Calu3 (cell line): ENCODE results near the gene DNAJC4. TPM values are rescaled to one million over a fixed set of nuclear protein-coding genes. Genes with fewer than 3 reads are reported as not detected.

Experiments
- BruUV-seq: library from RNA; stranded (reverse); fragments of 400-500 nt; replicated peaks from 2 replicates; lab custom pipeline; 2021; lab: Mats Ljungman, UMichigan
- CTCF ChIA-PET: fragments of 300-600 bp; sonication (Branson Sonifier 250); formaldehyde crosslinking; loops from one replicate; lab custom pipeline; 2022; ENCODE audit warnings: antibody characterized with exemption; lab: Charles Lee
- DNase-seq: peaks from one replicate; pipeline ENCODE4 v3.0.0; 2022
- H3K27ac Mint-ChIP-seq: one replicate; pipeline ENCODE4 v1.8.0; 2022; ENCODE audit warnings: mixed read lengths; ENCODE audit not compliant: unreplicated experiment
- H3K27me3 Mint-ChIP-seq: one replicate; pipeline ENCODE4 v1.8.0; 2022; ENCODE audit warnings: mixed read lengths; ENCODE audit not compliant: unreplicated experiment
- H3K36me3 Mint-ChIP-seq: one replicate; pipeline ENCODE4 v1.8.0; 2022; ENCODE audit warnings: mild to moderate bottlenecking, moderate library complexity, mixed read lengths; ENCODE audit not compliant: insufficient read depth, unreplicated experiment
- H3K4me1 Mint-ChIP-seq: one replicate; pipeline ENCODE4 v1.8.0; 2022; ENCODE audit warnings: mild to moderate bottlenecking, low read depth, mixed read lengths; ENCODE audit not compliant: unreplicated experiment
- H3K4me3 Mint-ChIP-seq: one replicate; pipeline ENCODE4 v1.8.0; 2022; ENCODE audit warnings: mild to moderate bottlenecking, low read depth, moderate library complexity, mixed read lengths; ENCODE audit not compliant: unreplicated experiment
- H3K9me3 Mint-ChIP-seq: one replicate; pipeline ENCODE4 v1.8.0; 2022; ENCODE audit warnings: low read depth, mixed read lengths; ENCODE audit not compliant: unreplicated experiment
- intact Hi-C: fragments of 100-400 bp; cut with micrococcal nuclease; formaldehyde crosslinking; loops from one replicate; pipeline ENCODE4 v1.10.0; 2022; ENCODE audit not compliant: unreplicated experiment
- total RNA-seq: library from RNA; stranded (reverse); gene quantifications from 2 replicates; pipeline ENCODE4 v1.2.3, GENCODE V29; 2022
- TF ChIP-seq, protein P1 (sequence below): fragments of 200-600 bp; IDR thresholded peaks from one replicate; pipeline ENCODE4 v1.8.0; 2022; ENCODE audit warnings: antibody characterized with exemption; ENCODE audit not compliant: unreplicated experiment

The DNAJC4 gene
- total RNA-seq, 1 experiment from 2014 or later = 26.6 TPM

DNA sequence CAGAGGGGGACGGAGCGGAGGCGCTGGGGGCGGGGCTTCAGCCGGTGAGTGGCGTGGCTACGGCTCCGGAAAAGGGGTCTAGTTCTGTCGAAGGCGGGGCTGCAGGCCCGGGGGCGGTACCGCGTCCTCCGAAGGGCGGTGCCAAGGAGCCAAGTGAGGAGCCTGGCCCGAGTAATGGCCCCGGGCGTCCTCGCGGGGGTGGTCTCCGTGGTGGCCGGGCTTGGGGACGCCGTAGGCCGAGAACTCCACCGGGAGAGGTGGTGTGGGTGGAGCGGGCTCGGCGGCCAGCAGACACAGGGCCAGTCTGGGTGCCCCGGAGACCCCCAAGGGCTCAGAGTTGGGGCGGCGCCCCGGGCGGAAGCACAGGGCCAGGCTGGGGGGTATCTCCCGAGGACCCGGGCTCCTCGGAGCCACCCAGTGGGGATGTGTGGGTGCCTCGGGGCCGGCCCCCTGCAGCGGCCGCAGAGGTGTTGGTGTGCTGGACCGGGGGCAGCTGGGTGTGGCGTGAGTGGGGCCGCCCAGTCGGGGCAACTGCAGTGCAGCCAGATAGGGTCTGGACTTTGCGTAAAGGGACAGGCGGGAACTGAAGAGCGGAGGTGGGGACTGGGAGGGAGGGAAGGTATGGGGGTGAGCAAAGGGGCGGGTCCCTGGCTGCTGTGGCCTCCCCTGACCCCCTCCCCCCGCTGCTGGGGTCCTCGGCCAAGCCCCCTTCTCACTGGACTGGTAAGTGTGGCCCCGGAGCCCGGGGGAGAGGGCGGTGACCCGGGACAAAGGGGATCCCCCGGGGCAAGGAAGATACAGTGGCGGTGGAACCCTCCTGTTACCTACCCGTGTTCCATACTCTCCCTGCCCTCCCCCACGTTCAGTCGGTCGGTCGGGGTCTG, 11.4 kb downstream of the DNAJC4 start:
- Mint-ChIP-seq H3K9me3 (no peaks in the 10 kb centered on the region), H3K4me1 (peaks cover 39% of the 10 kb centered on the region), H3K27ac (peak overlapping the region; percentile 89), H3K4me3 (peak overlapping the region; percentile 96), H3K36me3 (peaks cover 95% of the 10 kb centered on the region), H3K27me3 (no peaks in the 10 kb centered on the region)
- CTCF ChIA-PET = interaction anchor here (1.1 kb wide), 2 partner anchors 10 to 27 kb away, joined by 3 to 8 read pairs; partner anchors contain the start of gene PLCB3
- peak; percentile 100 for DNase-seq
- TF ChIP-seq, protein P1, sequence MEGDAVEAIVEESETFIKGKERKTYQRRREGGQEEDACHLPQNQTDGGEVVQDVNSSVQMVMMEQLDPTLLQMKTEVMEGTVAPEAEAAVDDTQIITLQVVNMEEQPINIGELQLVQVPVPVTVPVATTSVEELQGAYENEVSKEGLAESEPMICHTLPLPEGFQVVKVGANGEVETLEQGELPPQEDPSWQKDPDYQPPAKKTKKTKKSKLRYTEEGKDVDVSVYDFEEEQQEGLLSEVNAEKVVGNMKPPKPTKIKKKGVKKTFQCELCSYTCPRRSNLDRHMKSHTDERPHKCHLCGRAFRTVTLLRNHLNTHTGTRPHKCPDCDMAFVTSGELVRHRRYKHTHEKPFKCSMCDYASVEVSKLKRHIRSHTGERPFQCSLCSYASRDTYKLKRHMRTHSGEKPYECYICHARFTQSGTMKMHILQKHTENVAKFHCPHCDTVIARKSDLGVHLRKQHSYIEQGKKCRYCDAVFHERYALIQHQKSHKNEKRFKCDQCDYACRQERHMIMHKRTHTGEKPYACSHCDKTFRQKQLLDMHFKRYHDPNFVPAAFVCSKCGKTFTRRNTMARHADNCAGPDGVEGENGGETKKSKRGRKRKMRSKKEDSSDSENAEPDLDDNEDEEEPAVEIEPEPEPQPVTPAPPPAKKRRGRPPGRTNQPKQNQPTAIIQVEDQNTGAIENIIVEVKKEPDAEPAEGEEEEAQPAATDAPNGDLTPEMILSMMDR = peak; percentile 12
- no TSS peak for BruUV-seq
- intact Hi-C loops = loop anchor here (10.0 kb wide), 1 partner anchor 63 kb away; the partner anchor contains the start of genes CATSPERZ and ESRRA

- CTCF ChIA-PET = interaction anchor here (0.5 to 1.0 kb wide), 2 partner anchors 39 to 68 kb away, joined by 3 read pairs; no protein-coding TSS in a partner anchor
- no peaks in the 10 kb centered on the region for H3K9me3 Mint-ChIP-seq
- no peaks in the 10 kb centered on the region for H3K27me3 Mint-ChIP-seq
- TSS peak; percentile 4 for BruUV-seq
- peaks cover 37% of the 10 kb centered on the region for H3K4me1 Mint-ChIP-seq
- peak overlapping the region; percentile 96 for H3K4me3 Mint-ChIP-seq
- TF ChIP-seq, protein P1 = no peak
- H3K27ac Mint-ChIP-seq = peak overlapping the region; percentile 83
- peaks cover 95% of the 10 kb centered on the region for H3K36me3 Mint-ChIP-seq
- intact Hi-C loops = loop anchor here (10.0 kb wide), 1 partner anchor 61 kb away; the partner anchor contains the start of genes CATSPERZ and ESRRA
- no peak for DNase-seq
These were observed 13.0 kb downstream of the DNAJC4 start for GRCh38 chr11:64243236-64243854.

- Mint-ChIP-seq H3K27me3 (no peaks in the 10 kb centered on the region), H3K36me3 (peaks cover 98% of the 10 kb centered on the region), H3K9me3 (no peaks in the 10 kb centered on the region), H3K4me1 (peaks cover 38% of the 10 kb centered on the region), H3K27ac (peak overlapping the region; percentile 83), H3K4me3 (peak overlapping the region; percentile 96)
- DNase-seq = no peak
- TF ChIP-seq, protein P1 = no peak
- intact Hi-C loops = loop anchor here (10.0 kb wide), 1 partner anchor 61 kb away; the partner anchor contains the start of genes CATSPERZ and ESRRA
- CTCF ChIA-PET = interaction anchor here (0.5 kb wide), 1 partner anchor 69 kb away, joined by 3 read pairs; no protein-coding TSS in a partner anchor
- no TSS peak for BruUV-seq
These were observed 13.8 kb downstream of the DNAJC4 start for GRCh38 chr11:64244107-64244506.

DNA sequence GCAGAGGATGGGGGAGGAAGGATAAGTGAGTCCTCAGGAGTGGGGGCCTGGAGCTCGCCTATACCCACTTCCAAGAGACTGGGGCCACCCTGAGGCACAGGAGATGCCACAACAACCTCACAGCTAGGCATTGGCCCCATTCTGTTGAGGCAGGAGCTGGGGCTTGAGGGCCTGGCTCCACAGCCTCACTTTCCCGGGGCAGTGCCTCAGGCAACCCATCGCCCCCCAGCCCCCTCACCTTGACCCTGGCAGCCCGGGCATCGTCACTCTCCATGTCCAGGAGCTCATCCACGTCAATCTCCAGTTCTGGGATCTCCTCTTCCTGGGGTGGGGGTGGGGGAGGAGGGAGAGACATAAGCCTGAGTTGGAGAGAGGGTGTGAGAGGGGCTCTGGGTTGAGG, 14.6 kb downstream of the DNAJC4 start:
- TF ChIP-seq, protein P1 = no peak
- no peak for DNase-seq
- Mint-ChIP-seq H3K36me3 (peaks cover 97% of the 10 kb centered on the region), H3K9me3 (no peaks in the 10 kb centered on the region), H3K4me1 (peaks cover 34% of the 10 kb centered on the region), H3K27me3 (no peaks in the 10 kb centered on the region), H3K27ac (peak overlapping the region; percentile 82), H3K4me3 (peak overlapping the region; percentile 96)
- intact Hi-C loops = loop anchor here (10.0 kb wide), 1 partner anchor 60 kb away; the partner anchor contains the start of genes CATSPERZ and ESRRA
- CTCF ChIA-PET = interaction anchor here (0.5 to 1.9 kb wide), 7 partner anchors 12 to 558 kb away, joined by 3 to 11 read pairs (median 4); no protein-coding TSS in a partner anchor
- no TSS peak for BruUV-seq
